HG03103 (cell line): ENCODE results near the gene RAB23.

ENCODE experiments used
- ATAC-seq: cut with Tn5 transposase; IDR thresholded peaks from one replicate; pipeline ENCODE4 v1.9.1; 2021; ENCODE audit warnings: low read depth; ENCODE audit not compliant: unreplicated experiment

Gene RAB23

DNA sequence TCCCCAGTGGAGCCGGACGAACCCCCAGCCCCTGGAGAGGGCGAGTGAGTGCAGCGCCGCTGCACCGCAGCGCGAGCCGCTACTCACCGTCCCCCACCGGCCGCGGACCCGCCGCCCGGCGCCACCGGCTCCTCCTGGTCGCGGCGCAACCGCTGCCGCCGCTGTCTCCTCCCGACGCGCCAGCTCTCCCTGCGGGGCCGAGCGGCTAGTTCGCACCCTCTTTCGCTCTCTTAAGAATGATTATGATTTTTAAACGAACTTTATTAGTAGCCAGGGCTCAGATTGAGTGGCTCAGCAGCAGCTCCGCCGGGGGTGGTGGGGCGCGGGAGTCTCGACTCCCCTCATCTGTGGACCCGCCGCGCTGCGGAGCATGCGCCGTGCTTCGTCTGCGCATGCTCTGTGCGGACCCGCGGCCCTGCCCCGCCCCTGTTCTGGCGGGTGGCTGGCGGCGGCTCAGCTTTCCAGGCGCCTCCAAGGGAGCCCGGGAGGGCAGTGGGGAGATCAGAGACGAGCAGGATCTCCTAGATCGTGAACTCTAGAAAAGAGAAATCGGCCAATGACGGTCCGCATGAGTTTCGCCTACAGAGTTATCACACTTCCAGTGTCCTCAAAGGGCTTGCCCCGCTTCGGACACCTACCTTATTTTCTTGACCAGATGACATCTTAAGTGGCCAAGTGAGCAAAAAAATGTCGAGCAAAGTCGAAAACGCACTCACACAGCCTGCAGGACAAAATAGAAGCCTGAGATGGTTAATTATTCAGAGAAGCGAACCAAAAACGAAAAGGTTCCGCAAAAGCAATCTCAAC, at the start of gene RAB23:
Gene RAB23 (minus strand): TSS at position 372 of the 807 bp plus-strand sequence. CDS start 11,927 bp downstream, outside the sequence.
- ATAC-seq = peak; percentile 85

- no peak for ATAC-seq
These were observed 46.2 kb upstream of the RAB23 start for GRCh38 chr6:57268294-57268640.

DNA sequence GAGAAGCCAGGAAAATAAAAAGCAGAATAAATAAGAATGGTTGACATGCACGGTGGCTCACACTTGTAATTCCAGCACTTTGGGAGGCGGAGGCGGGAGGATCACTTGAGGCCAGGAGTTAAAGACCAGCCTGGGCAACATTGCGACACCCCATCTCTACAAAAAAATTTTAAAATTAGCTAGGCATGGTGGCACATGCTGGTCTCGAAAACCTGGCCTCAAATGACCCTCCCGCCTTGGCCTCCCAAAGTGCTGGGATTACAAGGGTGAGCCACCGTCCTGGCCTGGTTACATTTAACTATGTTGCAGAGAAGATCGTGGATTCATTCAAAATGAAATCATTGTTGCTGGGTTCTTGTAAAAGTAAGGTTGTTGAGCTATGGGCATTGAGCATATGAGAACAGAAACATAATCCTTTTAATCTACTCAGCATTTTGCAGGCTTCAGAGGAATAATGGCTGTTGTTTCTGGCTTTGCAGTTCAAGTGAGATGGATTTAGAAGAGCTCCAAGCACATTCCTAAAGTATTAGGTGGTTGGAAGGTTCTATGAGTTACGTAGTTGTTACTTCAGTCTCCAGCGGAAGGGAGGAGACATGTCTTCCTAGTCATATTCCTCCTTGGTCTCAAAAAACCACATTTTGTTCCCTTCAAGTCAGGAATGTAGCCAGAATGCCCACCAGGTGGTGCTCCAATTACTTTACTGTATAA, 45.6 kb upstream of the RAB23 start:
- no peak for ATAC-seq

GRCh38 chr6:57265755-57266221, 43.7 kb upstream of the RAB23 start:
- ATAC-seq = no peak

- no peak for ATAC-seq
These were observed 41.6 kb upstream of the RAB23 start for GRCh38 chr6:57263739-57264138.

DNA sequence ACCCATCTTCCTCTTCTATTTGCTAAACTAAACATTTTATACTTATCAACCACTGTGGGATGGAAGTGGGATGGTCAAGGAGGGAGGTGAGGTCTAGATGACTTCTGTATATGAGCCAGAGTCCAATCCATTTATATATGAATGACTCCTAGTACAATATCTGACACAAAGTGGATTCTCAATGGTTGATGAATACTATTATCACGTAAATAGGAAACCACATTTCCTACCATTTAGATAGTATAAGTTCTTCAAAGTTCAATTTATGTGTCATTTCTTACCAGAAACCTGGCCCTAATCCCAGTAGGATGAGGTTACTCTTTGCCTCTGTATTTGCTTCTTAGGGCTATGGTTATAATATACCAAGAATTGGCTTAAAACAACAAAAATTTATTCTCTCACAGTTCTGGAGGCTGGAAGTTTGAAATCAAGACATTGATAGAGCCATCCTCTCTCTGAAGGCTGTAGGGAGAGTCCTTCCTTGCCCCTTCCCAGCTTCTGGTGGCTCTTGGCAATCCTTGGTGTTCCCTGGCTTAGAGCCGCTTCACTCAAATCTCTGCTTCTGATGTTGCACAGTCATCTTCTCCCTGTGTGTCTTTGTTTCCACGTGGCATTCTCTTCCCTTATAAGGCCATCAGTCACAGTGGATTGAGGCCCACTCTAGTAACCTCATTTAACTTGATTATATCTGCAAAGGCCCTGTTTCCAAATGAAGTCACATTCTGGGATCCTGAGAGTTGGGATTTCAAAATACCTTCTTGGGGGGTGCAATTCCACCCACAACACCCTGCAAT, 41.0 kb upstream of the RAB23 start:
- ATAC-seq = no peak

DNA sequence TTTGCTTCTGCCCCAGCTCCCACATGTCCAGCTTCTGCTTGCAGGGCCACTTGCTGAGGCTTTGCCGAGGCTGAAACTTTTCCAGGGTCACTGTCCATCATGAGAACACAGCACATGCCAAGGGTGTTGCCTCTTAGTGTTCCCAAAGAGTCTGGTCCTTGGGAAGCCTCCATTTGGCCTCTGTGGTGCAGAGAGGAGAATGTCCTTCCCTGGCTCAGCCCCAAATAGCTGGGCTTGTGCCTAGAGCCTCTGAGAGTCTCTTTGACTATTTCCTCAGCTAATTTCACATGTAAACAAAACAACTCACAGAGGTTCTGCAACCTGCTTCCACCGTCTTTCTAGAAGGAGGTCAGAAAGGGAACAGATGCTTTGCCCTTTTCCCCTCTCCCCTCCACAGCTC, 40.4 kb upstream of the RAB23 start:
- ATAC-seq = no peak

DNA sequence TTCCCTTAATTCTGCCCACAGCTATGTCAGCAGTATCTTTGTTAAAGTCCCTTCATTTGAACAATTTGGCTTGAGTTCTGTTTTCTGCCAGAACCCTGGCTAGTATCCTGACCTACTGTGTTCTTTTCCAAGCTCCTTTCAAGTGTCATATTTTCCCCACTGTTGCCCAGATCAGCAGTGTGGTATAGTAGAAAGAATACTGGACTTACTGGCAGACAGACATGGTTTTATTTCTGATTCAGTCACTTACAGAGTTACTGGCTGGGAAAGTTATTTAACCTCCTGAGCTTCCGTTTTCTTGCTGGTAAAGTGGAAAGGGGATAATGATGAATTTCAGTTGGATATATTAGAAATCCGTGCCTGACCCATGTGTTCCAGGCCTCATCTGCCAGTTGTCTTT, 39.8 kb upstream of the RAB23 start:
- ATAC-seq = no peak

GRCh38 chr6:57259064-57259463, 37.0 kb upstream of the RAB23 start:
- no peak for ATAC-seq

DNA sequence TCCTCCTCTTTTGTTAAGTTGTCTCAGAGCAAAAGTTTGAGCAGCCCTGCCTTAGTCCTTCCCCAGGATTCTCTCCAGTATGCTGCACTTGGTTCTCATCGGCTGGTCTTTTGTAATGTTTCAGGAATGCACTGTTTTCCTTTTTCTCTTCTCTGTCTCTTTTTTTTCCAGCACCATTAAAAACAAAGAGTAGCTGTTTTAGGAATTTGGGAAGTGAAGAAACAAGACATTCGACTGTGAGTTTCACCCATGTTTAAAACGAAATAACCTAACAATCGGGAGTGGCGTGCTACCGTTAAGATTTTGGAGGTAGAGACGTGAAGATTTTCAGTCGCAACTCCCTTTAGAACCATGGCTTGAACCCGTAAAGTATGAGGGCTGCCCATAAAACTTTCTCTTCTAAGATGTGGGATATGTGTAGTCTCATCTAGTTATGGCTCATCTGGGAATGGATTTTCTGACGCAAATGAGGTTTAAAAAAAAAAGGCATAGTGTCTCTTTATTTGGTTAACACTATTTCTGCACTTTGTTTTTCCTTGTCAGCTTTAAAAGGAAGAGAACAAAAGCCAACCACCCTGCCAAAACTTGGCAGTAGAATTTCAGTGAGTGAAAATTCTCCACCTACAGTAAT, 35.9 kb upstream of the RAB23 start:
- ATAC-seq = no peak

DNA sequence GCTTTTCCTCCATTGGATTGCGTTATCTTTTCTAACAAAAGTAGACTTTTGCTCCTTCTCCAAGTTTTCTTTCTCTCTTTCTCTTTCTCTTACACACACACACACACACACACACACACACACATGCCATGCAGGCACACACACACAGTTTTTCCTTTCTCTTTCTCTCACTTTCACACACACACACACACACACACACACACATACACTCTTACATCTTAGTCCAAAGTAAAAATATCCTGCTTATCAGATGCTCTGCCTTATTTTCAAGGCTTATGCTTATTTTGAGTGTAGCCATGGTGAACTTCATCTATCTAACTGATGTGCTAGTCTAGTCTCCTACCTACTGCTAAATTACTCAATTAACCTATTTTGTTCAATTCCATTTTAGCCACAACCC, 34.4 kb upstream of the RAB23 start:
- ATAC-seq = no peak

- ATAC-seq = no peak
These were observed 33.5 kb upstream of the RAB23 start for GRCh38 chr6:57255451-57256169.

DNA sequence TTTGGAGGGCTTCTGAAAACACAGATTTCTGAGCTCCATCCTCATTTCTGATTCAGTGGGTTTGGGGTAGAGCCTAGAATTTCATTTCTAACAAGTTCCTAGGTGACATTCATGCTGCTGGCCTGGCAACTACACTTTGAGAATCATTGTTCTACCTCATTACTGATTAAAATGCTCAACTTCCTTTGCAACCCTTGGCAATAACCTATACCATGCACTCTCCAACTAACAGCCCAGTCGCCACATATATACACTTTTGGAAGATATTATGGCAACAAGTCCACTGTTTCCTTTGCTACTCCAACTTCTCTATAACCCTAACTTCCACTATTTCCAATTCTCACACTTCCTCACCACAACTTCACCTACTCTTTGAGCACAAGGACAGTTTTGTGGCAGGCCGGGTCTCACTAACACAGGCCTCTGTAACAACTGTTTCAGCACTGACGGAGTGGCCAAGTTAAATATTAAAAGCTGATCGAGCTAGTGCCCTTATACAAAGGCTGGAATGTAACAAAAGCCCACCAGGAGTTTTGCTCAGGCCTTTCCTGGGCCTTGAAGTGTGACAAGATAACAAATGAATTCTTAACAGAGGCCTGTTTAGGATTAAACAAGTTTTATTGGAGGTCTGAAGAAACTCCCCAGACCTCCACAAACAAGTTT, 32.1 kb upstream of the RAB23 start:
- no peak for ATAC-seq

- no peak for ATAC-seq
These were observed 30.9 kb upstream of the RAB23 start for GRCh38 chr6:57252975-57253374.

- no peak for ATAC-seq
These were observed 30.0 kb upstream of the RAB23 start for GRCh38 chr6:57252137-57252536.

DNA sequence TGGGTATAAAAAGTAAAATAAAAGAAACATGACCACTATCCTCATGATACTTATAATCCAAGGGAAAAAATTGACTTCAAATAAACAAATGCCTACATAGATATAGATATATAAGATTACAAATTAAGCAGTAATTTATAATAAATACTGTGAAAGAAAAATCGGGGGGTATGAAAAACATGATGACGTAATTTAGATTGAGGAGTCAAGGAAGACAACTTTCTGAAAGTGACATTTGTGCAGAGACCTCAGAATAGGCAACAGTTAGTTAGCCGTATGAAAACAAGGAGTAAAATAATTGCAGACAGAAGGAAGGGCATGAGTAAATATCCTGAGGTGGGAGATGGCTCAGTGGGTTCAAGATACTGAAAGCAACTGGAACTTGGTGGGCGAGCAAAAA, 28.2 kb upstream of the RAB23 start:
- no peak for ATAC-seq

DNA sequence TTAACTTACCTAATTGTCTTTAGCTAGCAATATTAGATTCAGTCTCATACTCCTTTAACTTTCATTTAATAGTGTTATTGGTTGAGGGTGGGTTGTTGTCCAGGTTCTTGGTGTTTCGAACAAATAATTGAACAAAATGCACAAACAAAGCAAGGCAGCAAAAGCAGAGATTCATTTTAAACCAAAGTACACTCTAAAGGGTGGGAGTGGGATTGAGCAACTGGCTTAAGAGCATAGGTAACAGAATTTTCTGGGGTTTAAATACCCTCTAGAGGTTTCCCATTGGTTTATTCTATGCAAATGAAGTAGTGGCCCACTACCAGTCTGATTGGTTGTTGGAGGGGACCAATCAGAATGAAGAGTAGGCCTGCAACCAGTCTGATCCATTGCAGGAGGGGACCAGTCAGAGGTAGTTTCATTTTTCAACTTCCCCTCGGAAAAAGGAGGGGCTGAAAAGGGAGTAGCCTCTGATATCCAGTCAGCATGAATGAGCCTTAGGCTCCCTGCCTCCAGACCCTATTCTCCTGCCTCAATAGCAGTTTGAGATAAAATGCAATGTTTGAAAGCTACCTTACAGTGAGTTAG, 26.3 kb upstream of the RAB23 start:
- ATAC-seq = no peak

- no peak for ATAC-seq
These were observed 25.5 kb upstream of the RAB23 start for GRCh38 chr6:57247603-57248002.

DNA sequence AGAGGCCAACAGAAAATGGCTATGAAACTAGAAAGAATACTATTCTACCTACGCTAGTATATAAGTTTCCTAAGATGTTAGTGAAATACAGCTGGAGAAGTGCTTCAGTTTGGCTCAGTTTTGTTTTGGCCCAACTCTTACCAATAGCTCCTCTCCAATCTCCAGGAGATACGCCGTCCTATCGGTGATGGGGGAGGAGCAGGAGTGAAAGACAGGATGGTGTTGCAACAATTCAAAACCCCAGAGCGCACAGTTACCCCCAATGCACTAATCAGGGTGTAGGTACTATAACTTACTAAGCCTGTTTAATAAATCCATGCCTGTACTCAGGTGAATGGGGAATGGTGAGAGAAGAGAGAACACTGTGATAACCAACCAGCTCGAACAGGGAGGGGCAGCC, 24.2 kb upstream of the RAB23 start:
- no peak for ATAC-seq
